Psoas muscle (tissue), 8 donors: ENCODE measurements around the gene IFNG. TPM values are rescaled to one million over a fixed set of nuclear protein-coding genes. Genes with fewer than 3 reads are reported as not detected.

Experiments
- ATAC-seq, 4 donors: fragments of 200-7000 bp; cut with Tn5 transposase; one replicate each; pipeline ENCODE4 v1.9.1; 2020; ENCODE audit warnings: moderate library complexity in 3 of 4, mild to moderate bottlenecking in 2 of 4
- DNase-seq, 2 donors: peaks; one replicate each; pipeline ENCODE4 v3.0.0-alpha.2; 2020
- H3K27ac ChIP-seq: fragments of 200-600 bp; one replicate; pipeline ENCODE4 v1.8.0; 2022
- H3K27me3 ChIP-seq, 3 donors: fragments of 200-600 bp in 1 of 3; one replicate each; pipeline versions ENCODE4 v1.6.1 to v1.8.0; 2013 to 2022; ENCODE audit warnings: low read length in 2 of 3, mild to moderate bottlenecking in 2 of 3, moderate library complexity in 1 of 3; ENCODE audit not compliant: insufficient read depth in 3 of 3
- H3K36me3 ChIP-seq, 2 donors: fragments of 200-600 bp in 1 of 2; one replicate each; pipeline versions ENCODE4 v1.6.1 to v1.8.0; 2013 to 2022; ENCODE audit warnings: low read depth in 1 of 2, mild to moderate bottlenecking in 1 of 2, moderate library complexity in 1 of 2; ENCODE audit not compliant: insufficient read depth in 1 of 2
- H3K4me1 ChIP-seq: fragments of 200-600 bp; one replicate; pipeline ENCODE4 v1.8.0; 2022
- H3K4me3 ChIP-seq: fragments of 200-600 bp; one replicate; pipeline ENCODE4 v1.8.0; 2022; ENCODE audit warnings: mild to moderate bottlenecking
- H3K9me3 ChIP-seq: fragments of 200-600 bp; one replicate; pipeline ENCODE4 v1.8.0; 2022
- CTCF ChIP-seq: fragments of 200-600 bp; IDR thresholded peaks from one replicate; pipeline ENCODE4 v1.8.0; 2022; ENCODE audit warnings: antibody characterized with exemption
- WGBS, 3 donors: extraction: QIAGEN DNeasy Blood & Tissue Kit; methylation state at CpG; one replicate each; pipeline versions ENCODE4 v1.1.6 to v1.1.7; 2013; 5-methylcytosine and 5-hydroxymethylcytosine counted together
- intact Hi-C, 2 donors: fragments of 100-400 bp; cut with DNase I; formaldehyde crosslinking; loops; one replicate each; pipeline versions ENCODE4 v1.11.0 to v1.14.2; 2022
- polyA plus RNA-seq, 3 donors: library from polyadenylated mRNA; stranded (reverse); fragments of 200-250 nt; gene quantifications; one replicate each; pipeline ENCODE4 v1.2.3, GENCODE V29; 2013
- total RNA-seq, 4 donors: library from RNA; stranded (reverse); fragmentation: NEBNext Ultra II Directional in 2 of 4; extraction: Animal tissue kit (Norgen Biotek cat#: 25700) in 2 of 4; gene quantifications; one replicate each; pipeline versions ENCODE4 v1.2.1 to v1.2.4, GENCODE V29; 2021 to 2023
- donor health status: healthy with polysubstance abuse.
- donor health status: DM: no; HTN: no; CAD: no; lungs with moderate emphysema.
- donor health status: Bipolar disorder and iron deficiency.
- donor health status: healthy.
- donor health status: DM: yes; HTN: yes; CAD: no.
- donor health status: DM: no; HTN: no; CAD: no.
- donor health status: DM: no; HTN: no; CAD: no.
- donor health status: DM: yes; HTN: yes; CAD: no.

IFNG gene
- total and polyA plus RNA-seq, 7 donors = not detected

- intact Hi-C loops = loop anchor here in 1 of 2 donors (5.0 kb wide), 1 partner anchor 39 kb away; the partner anchor contains the start of gene IFNG
- peaks cover 10% of the 10 kb centered on the region for H3K4me1 ChIP-seq
- no peak overlapping the region for H3K27ac ChIP-seq
- ATAC-seq = no peak
- no peaks in the 10 kb centered on the region for H3K9me3 ChIP-seq
- TF ChIP-seq CTCF = no peak
- 79 to 81% (median 79%) methylated on average over 7 of the region's 7 CpGs for WGBS, 3 donors
- H3K4me3 ChIP-seq = no peak overlapping the region
- H3K27me3 ChIP-seq = no peaks in the 10 kb centered on the region
- DNase-seq = no peak
- H3K36me3 ChIP-seq = no peaks in the 10 kb centered on the region
Observed at GRCh38 chr12:68118096-68118755, 41.3 kb downstream of the IFNG start.

DNA sequence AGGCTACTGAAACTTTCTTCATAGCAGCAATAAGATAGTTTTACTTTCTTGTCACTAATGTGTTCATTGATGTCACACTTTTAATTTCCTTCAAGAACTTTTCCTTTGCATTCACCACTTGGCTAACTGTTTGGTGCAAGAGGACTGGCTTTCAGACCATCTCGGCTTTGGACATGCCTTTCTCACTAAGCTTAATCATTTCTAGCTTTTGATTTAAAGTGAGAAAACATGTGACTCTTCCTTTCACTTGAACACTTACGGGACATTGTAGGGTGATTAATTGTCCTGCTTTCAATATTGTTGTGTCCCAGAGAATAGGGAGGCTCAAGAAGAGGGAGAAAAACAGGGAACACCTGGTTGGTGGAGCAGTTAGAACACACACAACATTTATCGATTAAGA, 41.9 kb downstream of the IFNG start:
- H3K27ac ChIP-seq = no peak overlapping the region
- WGBS, 3 donors = 66 to 89% (median 82%) methylated on average over 3 of the region's 3 CpGs

DNA sequence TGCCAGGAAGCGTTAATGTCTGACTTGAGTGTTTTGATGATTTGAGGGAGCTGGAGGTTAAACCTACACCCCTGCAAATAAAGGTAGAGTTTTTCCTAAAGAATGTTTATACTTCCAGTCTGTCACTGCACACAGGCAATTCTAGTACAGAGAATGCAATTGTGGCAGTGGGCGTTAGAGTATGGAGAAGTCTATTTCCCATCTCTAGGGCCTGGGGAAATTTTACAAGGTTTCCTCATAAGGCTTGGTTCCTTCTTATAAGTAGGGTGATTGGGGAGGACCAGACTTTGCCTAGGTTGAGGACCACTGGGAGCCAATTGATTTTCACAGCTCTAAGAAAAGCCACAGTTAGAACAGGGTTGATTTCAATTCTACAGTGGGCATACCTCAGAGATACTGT, 44.3 kb downstream of the IFNG start:
- TF ChIP-seq CTCF = no peak
- Histone ChIP-seq H3K9me3 (no peaks in the 10 kb centered on the region), H3K27me3 (no peaks in the 10 kb centered on the region), H3K27ac (no peak overlapping the region), H3K36me3 (no peaks in the 10 kb centered on the region), H3K4me1 (peaks cover 12% of the 10 kb centered on the region), H3K4me3 (no peak overlapping the region)
- WGBS, 3 donors = 89 to 93% (median 90%) methylated on average over 2 of the region's 2 CpGs
- DNase-seq (no peak), ATAC-seq (no peak)
- intact Hi-C loops = loop anchor here in 1 of 2 donors (5.0 kb wide), 1 partner anchor 42 kb away; the partner anchor contains the start of gene IFNG

More for the DNA sequence above, 41.9 kb downstream of the IFNG start:
- H3K4me3 ChIP-seq = no peak overlapping the region
- no peak for TF ChIP-seq CTCF
- DNase-seq (no peak), ATAC-seq (no peak)
- peaks cover 11% of the 10 kb centered on the region for H3K4me1 ChIP-seq
- intact Hi-C loops = loop anchor here in 1 of 2 donors (5.0 kb wide), 1 partner anchor 40 kb away; the partner anchor contains the start of gene IFNG
- no peaks in the 10 kb centered on the region for H3K9me3 ChIP-seq
- H3K36me3 ChIP-seq = no peaks in the 10 kb centered on the region
- H3K27me3 ChIP-seq = no peaks in the 10 kb centered on the region

DNA sequence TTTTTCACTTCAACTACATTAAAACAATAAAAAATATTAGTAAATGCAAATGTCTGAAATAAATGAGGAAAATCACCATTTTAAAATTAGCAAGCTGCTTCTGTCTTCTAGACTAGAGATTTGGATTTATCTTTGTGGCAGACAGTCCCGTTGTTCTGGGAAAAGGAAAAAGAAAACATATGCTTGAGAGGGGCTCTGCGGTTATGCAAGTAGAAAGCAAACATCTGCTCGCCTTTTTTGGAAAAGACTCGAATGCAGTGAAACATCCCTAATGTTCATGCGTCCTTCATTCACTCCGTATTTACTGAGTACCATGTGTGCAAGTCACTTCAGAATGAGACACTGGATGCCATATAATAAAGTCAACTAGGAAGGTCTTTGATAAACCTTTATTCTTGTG, 44.9 kb downstream of the IFNG start:
- 84 to 86% (median 85%) methylated on average over 6 of the region's 6 CpGs for WGBS, 3 donors
- no peak for TF ChIP-seq CTCF
- no peak overlapping the region for H3K4me3 ChIP-seq
- DNase-seq = no peak
- H3K27me3 ChIP-seq = no peaks in the 10 kb centered on the region
- H3K9me3 ChIP-seq = no peaks in the 10 kb centered on the region
- no peak overlapping the region for H3K27ac ChIP-seq
- no peaks in the 10 kb centered on the region for H3K36me3 ChIP-seq
- ATAC-seq = no peak
- intact Hi-C loops = loop anchor here in 1 of 2 donors (5.0 kb wide), 1 partner anchor 43 kb away; the partner anchor contains the start of gene IFNG
- H3K4me1 ChIP-seq = peaks cover 10% of the 10 kb centered on the region
